HEK293 (cell line): Measurements from ENCODE around the gene PDK2.

Experiments used
- CTCF ChIA-PET: fragments of 350-600 bp; formaldehyde crosslinking; extraction: SDS; loops from one replicate; lab custom pipeline; 2021; ENCODE audit warnings: antibody characterized with exemption; lab: Yijun Ruan, JAX
- POLR2A ChIA-PET: fragments of 300-600 bp; formaldehyde crosslinking; extraction: SDS; loops from one replicate; lab custom pipeline; 2020; ENCODE audit warnings: antibody characterized with exemption, inconsistent platforms; lab: Yijun Ruan, JAX
- H3K27ac ChIP-seq: fragments of 200-500 bp; sonication (Bioruptor generic); 2 replicates; pipeline ENCODE4 v1.5.1; 2014; ENCODE audit warnings: low read depth, low read length, control low read depth, inconsistent platforms; ENCODE audit errors: extremely low read depth
- H3K36me3 ChIP-seq, 2 experiments: fragments of 200-500 bp in 1 of 2; sonication (Bioruptor generic) in 1 of 2; 1 replicate in 1 of 2; 2 replicates in 1 of 2; pipeline ENCODE4 v1.5.1; 2014 to 2017; ENCODE audit warnings: inconsistent platforms in 2 of 2, low read length in 2 of 2; ENCODE audit not compliant: control insufficient read depth in 2 of 2, insufficient read depth in 1 of 2
- H3K4me1 ChIP-seq: fragments of 200-500 bp; sonication (Bioruptor generic); 2 replicates; pipeline ENCODE4 v1.5.1; 2014; ENCODE audit warnings: mild to moderate bottlenecking, low read length, inconsistent platforms; ENCODE audit not compliant: control insufficient read depth, insufficient read depth
- H3K4me3 ChIP-seq: 2 replicates; pipeline ENCODE4 v1.5.1; 2011; ENCODE audit warnings: low read depth, mild to moderate bottlenecking, control low read depth, low read length, moderate library complexity
- H3K9me3 ChIP-seq: fragments of 200-500 bp; sonication (Bioruptor generic); 2 replicates; pipeline ENCODE4 v1.5.1; 2014; ENCODE audit warnings: low read depth, low read length, inconsistent platforms; ENCODE audit not compliant: control insufficient read depth, insufficient read depth
- EGR2 ChIP-seq: fragments of 450-650 bp; formaldehyde crosslinking; IDR thresholded peaks from 2 replicates; pipeline ENCODE4 v1.5.1; 2016; ENCODE audit warnings: low read depth, missing biosample characterization, missing genetic modification characterization
- GFI1B ChIP-seq: fragments of 450-650 bp; formaldehyde crosslinking; IDR thresholded peaks from 2 replicates; pipeline ENCODE4 v1.5.1; 2016; ENCODE audit warnings: missing biosample characterization, missing genetic modification characterization
- GLIS1 ChIP-seq: fragments of 450-650 bp; formaldehyde crosslinking; IDR thresholded peaks from 2 replicates; pipeline ENCODE4 v1.5.1; 2016; ENCODE audit warnings: missing biosample characterization, missing genetic modification characterization
- KLF10 ChIP-seq: fragments of 450-650 bp; IDR thresholded peaks from 2 replicates; pipeline ENCODE4 v1.5.1; 2018; ENCODE audit warnings: missing biosample characterization, mild to moderate bottlenecking, missing genetic modification characterization
- PRDM4 ChIP-seq: fragments of 450-650 bp; formaldehyde crosslinking; IDR thresholded peaks from 2 replicates; pipeline ENCODE4 v1.5.1; 2017; ENCODE audit warnings: missing biosample characterization, missing genetic modification characterization
- SCRT2 ChIP-seq: fragments of 450-650 bp; formaldehyde crosslinking; IDR thresholded peaks from 2 replicates; pipeline ENCODE4 v1.5.1; 2016; ENCODE audit warnings: missing biosample characterization, missing genetic modification characterization
- TRIM28 ChIP-seq: IDR thresholded peaks from 2 replicates; pipeline ENCODE4 v1.6.1; 2011; ENCODE audit warnings: low read length, control low read depth, borderline replicate concordance
- ZBTB20 ChIP-seq: fragments of 450-650 bp; formaldehyde crosslinking; IDR thresholded peaks from 2 replicates; pipeline ENCODE4 v1.5.1; 2016; ENCODE audit warnings: missing biosample characterization, missing genetic modification characterization
- ZBTB48 ChIP-seq: fragments of 450-650 bp; formaldehyde crosslinking; IDR thresholded peaks from 2 replicates; pipeline ENCODE4 v1.5.1; 2016; ENCODE audit warnings: missing biosample characterization, missing genetic modification characterization
- ZEB2 ChIP-seq: fragments of 450-650 bp; formaldehyde crosslinking; IDR thresholded peaks from 2 replicates; pipeline ENCODE4 v1.5.1; 2016; ENCODE audit warnings: missing biosample characterization, missing genetic modification characterization
- ZFHX2 ChIP-seq: fragments of 450-650 bp; formaldehyde crosslinking; conservative IDR thresholded peaks from 2 replicates; pipeline ENCODE4 v1.5.1; 2016; ENCODE audit warnings: missing biosample characterization, missing genetic modification characterization
- ZIC2 ChIP-seq: fragments of 450-650 bp; formaldehyde crosslinking; IDR thresholded peaks from 2 replicates; pipeline ENCODE4 v1.5.1; 2016; ENCODE audit warnings: missing biosample characterization, missing genetic modification characterization
- ZNF146 ChIP-seq: fragments of 450-650 bp; formaldehyde crosslinking; IDR thresholded peaks from 2 replicates; pipeline ENCODE4 v1.5.1; 2016; ENCODE audit warnings: missing biosample characterization, missing genetic modification characterization
- ZNF223 ChIP-seq: fragments of 450-650 bp; formaldehyde crosslinking; IDR thresholded peaks from 2 replicates; pipeline ENCODE4 v1.5.1; 2016; ENCODE audit warnings: missing biosample characterization, missing genetic modification characterization
- ZNF23 ChIP-seq: fragments of 450-650 bp; formaldehyde crosslinking; IDR thresholded peaks from 2 replicates; pipeline ENCODE4 v1.5.1; 2016; ENCODE audit warnings: missing biosample characterization, missing genetic modification characterization, borderline replicate concordance
- ZNF239 ChIP-seq: fragments of 450-650 bp; formaldehyde crosslinking; IDR thresholded peaks from 2 replicates; pipeline ENCODE4 v1.5.1; 2016; ENCODE audit warnings: missing biosample characterization, missing genetic modification characterization
- ZNF473 ChIP-seq: fragments of 450-650 bp; formaldehyde crosslinking; IDR thresholded peaks from 2 replicates; pipeline ENCODE4 v1.5.1; 2017; ENCODE audit warnings: missing biosample characterization, missing genetic modification characterization
- ZNF664 ChIP-seq: fragments of 450-650 bp; formaldehyde crosslinking; IDR thresholded peaks from 2 replicates; pipeline ENCODE4 v1.5.1; 2016; ENCODE audit warnings: missing biosample characterization, missing genetic modification characterization
- ZNF677 ChIP-seq: fragments of 450-650 bp; IDR thresholded peaks from 2 replicates; pipeline ENCODE4 v1.5.0; 2018; ENCODE audit warnings: missing biosample characterization, mild to moderate bottlenecking, missing genetic modification characterization, moderate library complexity
- ZNF707 ChIP-seq: fragments of 450-650 bp; formaldehyde crosslinking; IDR thresholded peaks from 2 replicates; pipeline ENCODE4 v1.5.1; 2016; ENCODE audit warnings: missing biosample characterization, missing genetic modification characterization
- TF ChIP-seq, protein P1 (sequence below): fragments of 450-650 bp; formaldehyde crosslinking; IDR thresholded peaks from 2 replicates; pipeline ENCODE4 v1.5.1; 2017; ENCODE audit warnings: missing biosample characterization, missing genetic modification characterization
- TF ChIP-seq, protein P2 (sequence below): fragments of 450-650 bp; formaldehyde crosslinking; IDR thresholded peaks from 2 replicates; pipeline ENCODE4 v1.5.1; 2017; ENCODE audit warnings: missing biosample characterization, mild to moderate bottlenecking, missing genetic modification characterization, moderate library complexity

The PDK2 gene

DNA sequence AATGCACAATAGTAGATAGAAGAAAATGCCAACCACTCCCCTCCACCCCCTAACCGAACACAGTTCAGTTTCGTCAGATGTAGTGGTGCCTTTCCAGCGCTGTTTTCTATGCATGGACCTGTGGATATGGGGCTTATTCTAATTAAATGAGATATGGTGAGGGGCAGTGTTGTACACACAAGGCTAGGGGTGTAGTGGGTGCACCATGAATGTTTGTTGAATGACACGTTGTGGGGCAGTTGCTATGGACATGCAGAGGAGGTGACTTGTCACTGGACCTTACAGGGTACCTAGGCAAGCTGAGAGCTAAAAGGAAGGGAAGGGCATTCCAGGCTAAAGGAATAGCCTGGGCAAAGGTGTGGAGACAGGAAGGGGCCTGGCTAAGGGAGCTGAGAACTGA, 3.4 kb downstream of the PDK2 start:
- Histone ChIP-seq H3K36me3 (peaks cover 0 to 49% of the 10 kb centered on the region in 2 experiments; a peak in 1 of 3 replicates), H3K4me1 (peaks cover 9% of the 10 kb centered on the region), H3K4me3 (no peak overlapping the region), H3K9me3 (no peaks in the 10 kb centered on the region), H3K27ac (no peak overlapping the region)
- TF ChIP-seq ZNF664 (tag by site-specific recombination) = peak; percentile 92
- TF ChIP-seq SCRT2 (tag by site-specific recombination) = peak; percentile 26; the same call in 1 of the 2 replicates
- TF ChIP-seq ZNF223 (tag by site-specific recombination) = no peak
- no peak for TF ChIP-seq ZBTB20 (tag by site-specific recombination)
- TF ChIP-seq ZNF677 (tag by site-specific recombination) = no peak
- TF ChIP-seq, protein P1, sequence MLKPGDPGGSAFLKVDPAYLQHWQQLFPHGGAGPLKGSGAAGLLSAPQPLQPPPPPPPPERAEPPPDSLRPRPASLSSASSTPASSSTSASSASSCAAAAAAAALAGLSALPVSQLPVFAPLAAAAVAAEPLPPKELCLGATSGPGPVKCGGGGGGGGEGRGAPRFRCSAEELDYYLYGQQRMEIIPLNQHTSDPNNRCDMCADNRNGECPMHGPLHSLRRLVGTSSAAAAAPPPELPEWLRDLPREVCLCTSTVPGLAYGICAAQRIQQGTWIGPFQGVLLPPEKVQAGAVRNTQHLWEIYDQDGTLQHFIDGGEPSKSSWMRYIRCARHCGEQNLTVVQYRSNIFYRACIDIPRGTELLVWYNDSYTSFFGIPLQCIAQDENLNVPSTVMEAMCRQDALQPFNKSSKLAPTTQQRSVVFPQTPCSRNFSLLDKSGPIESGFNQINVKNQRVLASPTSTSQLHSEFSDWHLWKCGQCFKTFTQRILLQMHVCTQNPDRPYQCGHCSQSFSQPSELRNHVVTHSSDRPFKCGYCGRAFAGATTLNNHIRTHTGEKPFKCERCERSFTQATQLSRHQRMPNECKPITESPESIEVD (tag by site-specific recombination) = no peak
- no peak for TF ChIP-seq TRIM28
- CTCF ChIA-PET = interaction anchor here (0.5 to 3.7 kb wide), 10 partner anchors 11 to 196 kb away, joined by 3 to 17 read pairs (median 4); no protein-coding TSS in a partner anchor
- POLR2A ChIA-PET = no interaction called here

DNA sequence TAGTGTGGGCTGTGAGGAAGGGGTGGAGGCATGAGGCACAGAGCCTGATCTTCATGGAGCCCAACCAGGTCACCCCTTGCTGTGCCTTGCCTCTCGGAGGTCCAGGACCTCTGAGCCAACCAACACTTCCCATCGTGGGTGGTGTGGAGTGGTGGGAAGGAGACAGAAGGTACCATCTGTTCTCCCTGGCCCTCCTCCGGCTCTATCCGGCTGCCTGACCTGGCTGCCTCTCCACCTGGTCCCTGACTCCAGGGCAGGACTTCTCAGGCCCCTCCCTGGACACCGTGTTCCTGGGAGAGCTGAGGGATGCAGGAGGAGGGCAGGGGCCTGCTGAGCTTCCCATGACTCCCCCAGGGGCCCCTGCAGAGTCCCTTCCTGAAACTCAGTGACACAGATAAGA, 3.9 kb downstream of the PDK2 start:
- Histone ChIP-seq H3K4me1 (peaks cover 8% of the 10 kb centered on the region), H3K9me3 (no peaks in the 10 kb centered on the region), H3K27ac (no peak overlapping the region), H3K4me3 (no peak overlapping the region), H3K36me3 (peaks cover 0 to 53% of the 10 kb centered on the region in 2 experiments; a peak in 1 of 3 replicates)
- CTCF ChIA-PET = interaction anchor here (1.6 to 3.2 kb wide), 5 partner anchors 54 to 196 kb away, joined by 4 to 16 read pairs (median 5); no protein-coding TSS in a partner anchor
- POLR2A ChIA-PET = no interaction called here
- TF ChIP-seq ZNF707 (tag by site-specific recombination) = no peak
- TF ChIP-seq KLF10 = no peak
- no peak for TF ChIP-seq ZNF23
- TF ChIP-seq EGR2 (tag by site-specific recombination) = peak; percentile 71
- TF ChIP-seq PRDM4 (tag by site-specific recombination) = no peak
- no peak for TF ChIP-seq ZNF146
- no peak for TF ChIP-seq ZNF473 (tag by site-specific recombination)
- TF ChIP-seq ZBTB48 (tag by site-specific recombination) = no peak
- TF ChIP-seq ZIC2 (tag by site-specific recombination) = peak; percentile 85
- no peak for TF ChIP-seq GFI1B (tag by site-specific recombination)
- TF ChIP-seq, protein P2, sequence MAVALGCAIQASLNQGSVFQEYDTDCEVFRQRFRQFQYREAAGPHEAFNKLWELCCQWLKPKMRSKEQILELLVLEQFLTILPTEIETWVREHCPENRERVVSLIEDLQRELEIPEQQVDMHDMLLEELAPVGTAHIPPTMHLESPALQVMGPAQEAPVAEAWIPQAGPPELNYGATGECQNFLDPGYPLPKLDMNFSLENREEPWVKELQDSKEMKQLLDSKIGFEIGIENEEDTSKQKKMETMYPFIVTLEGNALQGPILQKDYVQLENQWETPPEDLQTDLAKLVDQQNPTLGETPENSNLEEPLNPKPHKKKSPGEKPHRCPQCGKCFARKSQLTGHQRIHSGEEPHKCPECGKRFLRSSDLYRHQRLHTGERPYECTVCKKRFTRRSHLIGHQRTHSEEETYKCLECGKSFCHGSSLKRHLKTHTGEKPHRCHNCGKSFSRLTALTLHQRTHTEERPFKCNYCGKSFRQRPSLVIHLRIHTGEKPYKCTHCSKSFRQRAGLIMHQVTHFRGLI = peak; percentile 76
- TF ChIP-seq ZEB2 (tag by site-specific recombination) = no peak
- TF ChIP-seq ZNF239 (tag by site-specific recombination) = no peak
- TF ChIP-seq ZNF223 (tag by site-specific recombination) = no peak
- TF ChIP-seq ZFHX2 (tag by site-specific recombination) = peak; percentile 76
- peak; percentile 26; the same call in 1 of the 2 replicates for TF ChIP-seq GLIS1 (tag by site-specific recombination)
